Fibroblast of the aortic adventitia (primary cell): Measurements from ENCODE around the gene ANO6. TPM values are rescaled to one million over a fixed set of nuclear protein-coding genes. Genes with fewer than 3 reads are reported as not detected.

Source experiments
- DNase-seq: peaks from one replicate; pipeline ENCODE4 v3.0.0-alpha.2; 2010; ENCODE audit warnings: low read depth
- H3K4me3 ChIP-seq: 2 replicates; pipeline ENCODE4 v1.5.1; 2011; ENCODE audit warnings: low read depth, mild to moderate bottlenecking, control low read depth, low read length, moderate library complexity
- CTCF ChIP-seq: IDR thresholded peaks from 2 replicates; pipeline ENCODE4 v1.5.1; 2011; ENCODE audit warnings: mild to moderate bottlenecking, low read length, control low read depth, inconsistent platforms; ENCODE audit not compliant: insufficient read depth
- total RNA-seq: library from RNA; depleted of rRNA; stranded (reverse); fragments of >200 nt; gene quantifications from 2 replicates; pipeline ENCODE4 v1.2.3, GENCODE V29; 2012; ENCODE audit warnings: low replicate concordance

ANO6 gene
- total RNA-seq, 1 donor, result 81.2 TPM

GRCh38 chr12:45464699-45465098, 248.8 kb downstream of the ANO6 start:
- TF ChIP-seq CTCF, result peak; percentile 12
- no peak overlapping the region for H3K4me3 ChIP-seq
- no peak for DNase-seq

- no peak for DNase-seq
- H3K4me3 ChIP-seq, result no peak overlapping the region
- no peak for TF ChIP-seq CTCF
Measured at GRCh38 chr12:45468751-45469615, 253.1 kb downstream of the ANO6 start.

- no peak overlapping the region for H3K4me3 ChIP-seq
- no peak for TF ChIP-seq CTCF
- DNase-seq, result no peak
Measured at GRCh38 chr12:45469902-45470301, 254.0 kb downstream of the ANO6 start.

- no peak for DNase-seq
- no peak for TF ChIP-seq CTCF
- H3K4me3 ChIP-seq, result no peak overlapping the region
Measured at GRCh38 chr12:45473636-45474035, 257.7 kb downstream of the ANO6 start.

- H3K4me3 ChIP-seq, result no peak overlapping the region
- DNase-seq, result no peak
- no peak for TF ChIP-seq CTCF
Measured at GRCh38 chr12:45475594-45475993, 259.7 kb downstream of the ANO6 start.

- no peak overlapping the region for H3K4me3 ChIP-seq
- no peak for TF ChIP-seq CTCF
- peak; percentile 69 for DNase-seq
Measured at GRCh38 chr12:45477526-45477925, 261.6 kb downstream of the ANO6 start.

- DNase-seq, result no peak
- no peak for TF ChIP-seq CTCF
- H3K4me3 ChIP-seq, result no peak overlapping the region
Measured at GRCh38 chr12:45478931-45479330, 263.0 kb downstream of the ANO6 start.
